SK-N-SH treated with all-trans-retinoic acid at 6 μM for 48 hours (cell line): Measurements from ENCODE around the gene UNC5C.
"Not testable (repeated sequence)": the region's sequence is repeated elsewhere in the genome, so short reads cannot be mapped to it uniquely, and the experiment has no call there.

Experiments used
- ARNTL ChIP-seq: fragments of 450-650 bp; formaldehyde crosslinking; IDR thresholded peaks from 2 replicates; pipeline ENCODE4 v1.5.0; 2020; ENCODE audit warnings: low read depth, mild to moderate bottlenecking, moderate library complexity, borderline replicate concordance
- CREB5 ChIP-seq: fragments of 250-450 bp; sonication (Bioruptor Pico); IDR thresholded peaks from 2 replicates; pipeline ENCODE4 v1.5.1; 2020; ENCODE audit warnings: low read depth, mild to moderate bottlenecking, moderate library complexity
- CSRNP3 ChIP-seq: fragments of 250-450 bp; sonication (Bioruptor Pico); IDR thresholded peaks from 2 replicates; pipeline ENCODE4 v1.5.1; 2021; ENCODE audit warnings: mild to moderate bottlenecking, moderate library complexity
- ESRRG ChIP-seq: fragments of 250-450 bp; sonication (Bioruptor Pico); IDR thresholded peaks from 2 replicates; pipeline ENCODE4 v1.6.1; 2021; ENCODE audit warnings: mild to moderate bottlenecking
- GLIS3 ChIP-seq: fragments of 250-450 bp; sonication (Bioruptor Pico); IDR thresholded peaks from 2 replicates; pipeline ENCODE4 v1.5.0; 2020; ENCODE audit warnings: mild to moderate bottlenecking, moderate library complexity
- PATZ1 ChIP-seq: fragments of 250-450 bp; sonication (Bioruptor Pico); IDR thresholded peaks from 2 replicates; pipeline ENCODE4 v1.8.0; 2020; ENCODE audit warnings: mild to moderate bottlenecking, moderate library complexity, borderline replicate concordance
- RARB ChIP-seq: fragments of 250-450 bp; sonication (Bioruptor Pico); IDR thresholded peaks from 2 replicates; pipeline ENCODE4 v1.8.0; 2021; ENCODE audit warnings: mild to moderate bottlenecking, moderate library complexity
- SNAI2 ChIP-seq: fragments of 250-450 bp; sonication (Bioruptor Pico); IDR thresholded peaks from 2 replicates; pipeline ENCODE4 v1.5.0; 2020; ENCODE audit warnings: mild to moderate bottlenecking, moderate library complexity
- ZFP3 ChIP-seq: fragments of 250-450 bp; sonication (Bioruptor Pico); IDR thresholded peaks from 2 replicates; pipeline ENCODE4 v1.5.0; 2020; ENCODE audit warnings: mild to moderate bottlenecking, moderate library complexity
- ZFP30 ChIP-seq: fragments of 450-650 bp; formaldehyde crosslinking; IDR thresholded peaks from 2 replicates; pipeline ENCODE4 v1.5.0; 2022; ENCODE audit warnings: mild to moderate bottlenecking, moderate library complexity
- ZNF565 ChIP-seq: fragments of 450-650 bp; formaldehyde crosslinking; conservative IDR thresholded peaks from 2 replicates; pipeline ENCODE4 v1.5.0; 2020; ENCODE audit warnings: low read depth, mild to moderate bottlenecking, moderate library complexity
- ZNF70 ChIP-seq: fragments of 450-650 bp; formaldehyde crosslinking; IDR thresholded peaks from 2 replicates; pipeline ENCODE4 v1.5.0; 2020; ENCODE audit warnings: mild to moderate bottlenecking, moderate library complexity
- TF ChIP-seq, protein P1 (sequence below): fragments of 250-450 bp; sonication (Bioruptor Pico); IDR thresholded peaks from 2 replicates; pipeline ENCODE4 v1.8.0; 2021; ENCODE audit warnings: low read depth, mild to moderate bottlenecking, moderate library complexity, borderline replicate concordance

DNA sequence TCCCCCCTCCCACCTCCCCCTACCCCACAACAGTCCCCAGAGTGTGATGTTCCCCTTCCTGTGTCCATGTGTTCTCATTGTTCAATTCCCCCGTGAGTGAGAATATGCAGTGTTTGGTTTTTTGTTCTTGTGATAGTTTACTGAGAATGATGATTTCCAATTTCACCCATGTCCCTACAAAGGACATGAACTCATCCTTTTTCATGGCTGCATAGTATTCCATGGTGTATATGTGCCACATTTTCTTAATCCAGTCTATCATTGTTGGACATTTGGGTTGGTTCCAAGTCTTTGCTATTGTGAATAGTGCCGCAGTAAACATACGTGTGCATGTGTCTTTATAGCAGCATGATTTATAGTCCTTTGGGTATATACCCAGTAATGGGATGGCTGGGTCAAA is 377.4 kb downstream of the UNC5C start:
- not testable (repeated sequence) for TF ChIP-seq ZFP30, ZNF565, RARB, GLIS3, CSRNP3, PATZ1, ZFP3, ESRRG, CREB5, ZNF70, ARNTL, SNAI2 (CRISPR knock-in tag)
- TF ChIP-seq, protein P1, sequence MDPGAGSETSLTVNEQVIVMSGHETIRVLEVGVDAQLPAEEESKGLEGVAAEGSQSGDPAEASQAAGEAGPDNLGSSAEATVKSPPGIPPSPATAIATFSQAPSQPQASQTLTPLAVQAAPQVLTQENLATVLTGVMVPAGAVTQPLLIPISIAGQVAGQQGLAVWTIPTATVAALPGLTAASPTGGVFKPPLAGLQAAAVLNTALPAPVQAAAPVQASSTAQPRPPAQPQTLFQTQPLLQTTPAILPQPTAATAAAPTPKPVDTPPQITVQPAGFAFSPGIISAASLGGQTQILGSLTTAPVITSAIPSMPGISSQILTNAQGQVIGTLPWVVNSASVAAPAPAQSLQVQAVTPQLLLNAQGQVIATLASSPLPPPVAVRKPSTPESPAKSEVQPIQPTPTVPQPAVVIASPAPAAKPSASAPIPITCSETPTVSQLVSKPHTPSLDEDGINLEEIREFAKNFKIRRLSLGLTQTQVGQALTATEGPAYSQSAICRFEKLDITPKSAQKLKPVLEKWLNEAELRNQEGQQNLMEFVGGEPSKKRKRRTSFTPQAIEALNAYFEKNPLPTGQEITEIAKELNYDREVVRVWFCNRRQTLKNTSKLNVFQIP (CRISPR knock-in tag): not testable (repeated sequence)
